HG02981 (cell line): ENCODE results near the gene TET3.

Experiments used
- ATAC-seq: cut with Tn5 transposase; IDR thresholded peaks from one replicate; pipeline ENCODE4 v1.9.1; 2021; ENCODE audit warnings: mild to moderate bottlenecking, moderate library complexity; ENCODE audit not compliant: unreplicated experiment

Gene TET3

DNA sequence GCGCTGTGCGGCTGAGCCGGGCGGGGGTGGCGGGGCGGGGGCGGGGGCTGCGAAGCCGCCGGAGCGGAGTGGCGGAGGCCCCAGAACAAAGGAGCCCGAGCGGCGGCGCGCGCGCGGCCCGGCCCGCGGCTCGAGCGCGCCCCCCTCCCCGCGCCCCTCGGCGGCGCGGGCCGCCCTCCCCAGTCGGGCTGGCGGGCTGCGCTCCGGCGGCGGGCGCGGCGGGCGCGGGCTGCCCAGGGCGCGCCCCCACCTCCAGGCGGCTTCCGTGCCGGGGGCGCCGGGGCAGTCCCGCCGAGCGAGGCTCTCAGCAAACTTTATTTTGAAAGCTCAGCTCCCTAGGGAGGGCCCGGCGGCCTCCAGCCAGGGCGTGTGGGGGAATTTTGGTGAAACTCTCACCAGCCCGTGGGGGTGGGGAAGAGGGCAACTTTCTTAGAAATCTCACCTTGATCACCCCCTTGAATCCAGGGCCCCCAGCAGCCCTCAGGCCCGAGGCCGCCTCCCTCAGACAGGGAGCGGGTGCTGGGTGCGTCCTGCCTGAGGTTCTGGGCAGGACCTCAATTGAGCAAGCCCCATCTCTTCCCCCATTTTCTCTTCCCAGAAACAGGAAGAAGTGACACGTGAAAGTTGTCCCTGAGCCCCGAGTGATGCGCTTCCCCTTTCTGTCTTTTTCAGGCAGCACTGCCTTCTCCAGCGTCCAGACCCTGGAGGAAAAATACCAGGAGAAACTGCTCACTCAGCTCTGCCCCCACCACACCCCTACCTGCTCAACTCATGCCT lies 786 bp downstream of the TET3 start:
- ATAC-seq, result peak; percentile 34

DNA sequence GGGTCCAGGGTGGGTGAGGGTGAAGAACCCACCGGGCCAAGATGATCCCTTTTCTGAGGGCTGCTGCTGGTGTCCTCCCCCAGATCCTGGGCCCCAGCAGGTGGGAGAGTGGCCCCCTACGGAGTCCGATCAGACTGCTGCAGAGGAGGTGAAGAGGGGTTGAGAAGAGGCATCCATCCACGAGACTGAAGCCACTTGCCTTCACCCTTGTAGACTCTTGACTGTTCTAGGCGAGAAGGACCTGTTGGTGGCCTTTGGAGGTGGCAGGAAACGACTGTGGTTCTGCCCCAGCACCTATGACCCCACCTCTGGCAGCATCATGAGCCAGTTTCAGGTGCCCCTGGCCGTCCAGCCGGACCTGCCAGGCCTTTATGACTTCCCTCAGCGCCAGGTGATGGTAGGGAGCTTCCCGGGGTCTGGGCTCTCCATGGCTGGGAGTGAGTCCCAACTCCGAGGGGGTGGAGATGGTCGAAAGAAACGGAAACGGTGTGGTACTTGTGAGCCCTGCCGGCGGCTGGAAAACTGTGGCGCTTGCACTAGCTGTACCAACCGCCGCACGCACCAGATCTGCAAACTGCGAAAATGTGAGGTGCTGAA lies 1.5 kb downstream of the TET3 start:
- ATAC-seq, result no peak

DNA sequence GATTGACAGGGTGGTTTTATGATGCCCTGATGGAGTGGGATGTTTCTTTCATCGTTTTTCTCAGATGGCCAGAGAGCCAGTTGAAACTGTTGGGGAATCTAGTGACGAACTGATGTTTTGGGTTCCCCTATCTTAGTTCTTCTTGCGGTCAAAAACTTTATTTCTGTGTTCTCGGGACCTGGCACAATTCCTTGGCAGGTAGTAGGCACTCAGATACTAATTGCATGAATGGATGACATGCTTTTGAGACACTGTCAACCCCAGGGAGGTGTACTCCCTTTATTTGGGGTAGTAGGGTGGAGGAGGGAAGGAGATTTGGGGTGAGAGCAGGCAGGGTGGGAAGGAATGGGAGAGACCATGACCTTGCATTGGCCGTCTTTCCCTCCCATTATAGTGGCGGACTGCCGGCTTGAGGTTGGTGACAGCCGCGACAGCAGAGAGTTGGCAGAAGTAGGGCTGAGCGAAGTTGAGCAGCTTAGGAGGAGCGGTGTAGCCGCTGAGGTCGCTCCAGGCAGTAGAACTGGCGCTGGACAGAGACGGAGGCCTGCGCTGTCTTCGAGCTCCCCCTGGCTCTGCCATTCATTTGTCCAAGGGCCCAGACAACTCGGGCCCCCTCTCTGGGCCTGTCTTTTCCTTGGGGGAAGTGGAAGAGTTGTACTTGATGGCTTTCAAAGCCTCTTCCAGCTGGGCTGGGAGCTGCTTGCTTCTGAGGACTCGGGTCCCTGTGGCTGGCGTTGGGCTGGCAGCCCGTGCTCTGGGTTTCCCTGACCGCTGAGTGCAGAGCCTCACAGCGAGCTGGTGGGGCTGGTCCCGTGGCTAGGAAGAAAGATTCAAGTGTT lies 2.6 kb downstream of the TET3 start:
- ATAC-seq, result no peak

DNA sequence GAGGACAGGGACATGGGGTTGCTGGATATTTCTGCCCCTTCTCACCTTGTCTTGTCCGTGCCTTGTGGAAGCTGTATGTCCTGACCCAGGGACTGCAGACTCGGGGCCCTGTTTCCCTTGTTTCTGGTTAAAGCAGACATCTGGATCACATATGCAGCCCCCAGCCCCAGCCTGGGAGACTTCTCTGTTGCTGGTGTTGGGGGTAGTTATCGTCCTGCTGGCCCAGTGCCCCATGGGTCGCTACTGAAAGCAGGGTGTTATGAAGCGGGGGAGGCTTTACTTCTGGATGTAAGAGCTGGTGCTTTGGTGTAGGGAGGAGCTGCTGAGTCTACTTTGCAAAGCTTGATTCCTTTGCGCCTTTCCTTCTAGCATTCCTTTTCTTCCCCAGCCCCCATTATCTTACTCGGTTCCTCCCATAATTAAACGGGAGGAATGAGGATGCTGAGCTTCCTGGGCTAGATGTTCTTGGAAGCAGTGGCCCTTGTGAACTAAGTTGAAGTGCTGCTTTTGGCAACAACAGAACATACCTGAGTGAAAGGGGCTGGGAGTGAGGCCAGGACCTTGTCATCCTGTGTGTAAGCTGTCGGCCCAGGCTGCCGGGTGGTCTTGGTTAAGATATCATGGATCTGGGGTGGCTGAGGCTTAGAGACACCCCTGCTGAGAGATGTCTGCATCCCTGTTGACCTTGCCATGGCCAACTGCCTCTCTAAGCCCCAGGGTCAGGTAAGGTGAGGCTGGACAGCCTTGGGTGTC lies 3.4 kb downstream of the TET3 start:
- ATAC-seq, result no peak

DNA sequence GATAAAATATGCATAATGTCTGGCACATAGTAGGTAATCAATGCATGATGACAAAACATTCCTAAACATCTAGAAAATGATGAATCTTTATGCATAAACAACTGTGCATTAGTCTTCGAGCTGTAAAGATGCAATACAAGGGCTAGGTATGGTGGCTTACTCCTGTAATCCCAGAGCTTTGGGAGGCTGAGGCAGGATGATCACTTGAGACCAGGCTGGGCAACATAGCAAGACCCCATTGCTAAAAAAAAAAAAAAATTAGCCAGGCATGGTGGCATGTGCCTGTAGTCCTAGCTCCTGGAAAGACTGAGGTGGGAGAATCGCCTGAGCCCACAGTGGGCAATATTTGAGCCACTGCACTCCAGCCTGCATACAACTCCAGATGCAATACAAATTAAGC lies 5.3 kb downstream of the TET3 start:
- ATAC-seq, result no peak

DNA sequence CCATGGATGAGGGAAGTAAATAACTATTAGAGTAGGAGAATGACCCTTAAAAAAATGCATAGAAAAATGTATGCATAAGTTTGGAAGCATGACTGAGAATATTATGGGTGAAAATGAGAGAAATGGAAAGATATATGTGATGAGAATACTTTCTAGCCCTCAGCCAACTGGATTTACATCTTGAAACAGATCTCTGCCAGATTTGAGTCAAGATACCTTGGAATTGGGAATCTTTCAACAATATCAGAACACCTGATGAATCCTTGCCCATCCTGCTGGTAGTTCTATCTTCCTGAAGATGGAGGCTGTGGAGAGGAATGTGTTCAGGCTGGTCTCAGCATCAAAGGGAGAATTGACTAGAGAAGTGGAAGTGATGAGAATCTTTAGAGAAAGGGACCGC lies 5.8 kb downstream of the TET3 start:
- ATAC-seq, result no peak

DNA sequence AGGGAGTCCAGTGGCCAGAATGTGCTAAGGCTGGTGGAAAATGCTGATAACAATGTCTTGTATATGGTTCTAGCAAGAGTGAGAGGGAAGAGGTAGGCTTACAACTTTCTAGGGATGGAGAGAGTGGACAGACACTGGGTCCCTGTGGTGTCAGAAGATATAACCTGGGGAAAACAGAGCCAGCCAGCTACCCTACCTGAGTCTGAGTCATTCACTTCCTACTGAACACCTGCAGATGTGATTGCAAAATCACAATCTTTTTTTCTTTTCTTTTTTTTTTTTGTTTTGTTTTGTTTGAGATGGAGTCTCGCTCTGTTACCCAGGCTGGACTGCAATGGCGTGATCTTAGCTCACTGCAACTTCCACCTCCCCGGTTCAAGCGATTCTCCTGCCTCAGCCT lies 7.3 kb downstream of the TET3 start:
- ATAC-seq, result no peak

DNA sequence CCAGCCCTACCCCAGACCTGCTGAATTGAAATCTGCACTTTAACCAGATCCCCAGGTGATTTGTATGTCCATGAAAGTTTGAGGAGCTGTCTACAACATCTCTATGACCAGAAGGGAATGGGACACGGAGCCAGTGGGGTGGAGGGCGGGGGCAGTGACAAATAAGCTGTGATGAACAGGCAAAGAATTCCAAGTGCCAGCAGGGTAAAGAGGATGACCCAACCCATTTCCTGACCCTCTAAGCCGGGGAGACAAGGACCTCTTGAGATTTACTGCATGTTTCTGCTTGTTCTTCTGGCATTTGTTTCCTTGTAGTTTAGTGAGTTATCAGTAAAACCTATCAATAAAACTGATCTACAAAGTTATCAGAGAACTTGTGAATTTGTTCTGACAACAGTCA lies 8.7 kb downstream of the TET3 start:
- ATAC-seq, result no peak

DNA sequence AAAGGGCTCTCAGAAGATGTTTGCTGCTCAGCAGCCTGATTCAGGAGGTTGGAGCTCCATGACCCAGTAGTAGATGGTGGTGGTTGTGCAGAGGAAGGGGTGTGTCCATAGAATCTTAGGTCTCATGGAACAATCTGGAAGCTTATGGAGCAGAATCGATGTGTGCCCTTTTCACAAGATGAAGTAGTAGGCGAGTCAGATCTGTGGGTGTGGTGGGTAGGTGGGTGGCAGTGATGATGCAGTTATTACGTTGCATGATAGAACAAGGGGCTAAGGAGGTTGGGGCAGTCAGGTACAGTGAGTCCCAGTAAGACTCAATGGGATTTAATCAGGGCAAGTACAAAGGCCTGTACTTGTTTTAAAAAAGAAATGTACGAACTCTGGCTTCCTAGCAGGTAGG lies 9.1 kb downstream of the TET3 start:
- no peak for ATAC-seq

DNA sequence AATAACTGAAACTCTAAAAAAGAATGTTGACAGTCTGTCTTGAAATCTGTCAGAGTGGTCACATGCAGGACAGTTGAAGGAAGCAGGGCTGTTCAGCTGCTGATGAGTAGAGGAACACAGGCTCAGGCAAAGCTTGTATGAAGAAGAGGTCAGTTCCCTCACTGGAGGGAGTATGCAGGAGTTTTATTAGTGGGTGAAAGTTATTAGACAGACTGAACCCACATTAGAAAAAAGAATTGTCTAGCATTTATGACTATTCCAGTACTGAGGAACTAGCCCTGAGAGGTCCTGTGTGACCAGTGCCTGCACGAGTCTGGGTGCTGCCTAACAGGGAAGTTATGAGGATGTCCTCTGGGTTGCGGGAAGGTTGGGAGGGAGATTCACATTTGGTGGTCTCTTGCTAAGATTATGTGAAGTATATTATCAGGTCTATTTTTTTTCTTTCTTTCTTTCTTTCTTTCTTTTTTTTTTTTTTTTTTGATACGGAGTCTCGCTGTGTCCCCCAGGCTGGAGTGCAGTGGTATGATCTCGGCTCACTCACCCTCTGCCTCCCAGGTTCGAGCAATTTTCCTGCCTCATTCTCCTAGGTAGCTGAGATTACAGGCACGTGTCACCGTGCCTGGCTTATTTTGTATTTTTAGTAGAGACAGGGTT lies 9.6 kb downstream of the TET3 start:
- ATAC-seq, result no peak

DNA sequence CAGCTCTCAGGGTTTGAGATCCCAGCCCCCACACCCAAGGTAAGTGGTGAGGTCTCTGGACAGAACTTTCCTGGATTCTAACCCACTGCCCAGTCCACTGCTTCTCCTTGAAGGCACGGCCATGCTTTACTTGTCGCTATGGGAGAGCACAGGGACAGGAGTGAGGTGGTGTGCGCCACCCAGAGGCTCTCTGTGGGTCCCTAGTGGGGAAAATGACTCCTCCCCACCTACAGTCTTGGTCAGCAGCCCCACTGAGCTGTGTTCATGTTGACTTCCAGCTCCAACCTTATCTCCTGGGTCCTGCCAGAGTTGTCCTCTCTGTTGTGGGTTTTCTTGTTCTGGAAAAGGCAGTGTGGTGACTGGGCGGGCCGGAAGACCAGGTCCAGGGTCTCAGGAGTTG lies 11.1 kb downstream of the TET3 start:
- no peak for ATAC-seq

DNA sequence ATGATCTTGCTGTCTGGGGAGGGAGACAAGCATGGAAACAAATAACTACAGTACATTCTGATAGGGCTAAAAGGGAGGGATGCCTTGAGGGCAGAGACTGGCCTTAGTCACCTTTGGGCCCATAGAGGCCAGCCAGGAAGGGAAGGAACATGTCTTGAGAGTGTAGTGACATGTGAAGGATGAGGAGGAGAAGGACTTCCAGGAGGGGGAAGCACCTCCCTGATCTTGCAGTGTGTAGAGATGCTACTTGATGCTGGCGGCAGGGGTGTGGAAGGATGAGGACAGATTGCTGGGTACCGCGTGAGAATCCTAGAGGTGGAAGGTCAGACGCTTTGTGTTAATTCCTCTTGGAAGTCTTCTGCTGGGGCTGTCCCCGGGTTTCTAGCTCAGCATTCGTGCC lies 13.1 kb downstream of the TET3 start:
- no peak for ATAC-seq

DNA sequence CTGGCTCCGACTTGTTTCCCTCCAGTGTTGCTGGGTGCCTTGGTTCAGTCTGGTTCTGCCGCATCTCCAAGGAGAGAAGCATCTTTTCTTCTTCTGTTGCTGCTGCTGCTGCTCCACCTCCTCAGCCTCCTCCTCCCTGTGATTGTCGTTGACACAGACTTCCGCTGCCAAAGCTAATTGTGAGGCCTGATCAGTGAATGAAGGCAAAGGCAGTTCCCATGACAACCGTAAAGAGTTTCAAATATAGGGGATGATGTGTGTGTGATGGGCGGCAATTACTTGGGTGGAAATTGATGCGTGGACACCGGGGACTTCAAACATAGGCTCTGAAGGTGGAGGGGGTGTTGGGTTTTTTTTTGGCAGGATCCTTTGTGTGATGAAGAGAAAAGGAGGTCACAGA lies 13.7 kb downstream of the TET3 start:
- ATAC-seq, result no peak

DNA sequence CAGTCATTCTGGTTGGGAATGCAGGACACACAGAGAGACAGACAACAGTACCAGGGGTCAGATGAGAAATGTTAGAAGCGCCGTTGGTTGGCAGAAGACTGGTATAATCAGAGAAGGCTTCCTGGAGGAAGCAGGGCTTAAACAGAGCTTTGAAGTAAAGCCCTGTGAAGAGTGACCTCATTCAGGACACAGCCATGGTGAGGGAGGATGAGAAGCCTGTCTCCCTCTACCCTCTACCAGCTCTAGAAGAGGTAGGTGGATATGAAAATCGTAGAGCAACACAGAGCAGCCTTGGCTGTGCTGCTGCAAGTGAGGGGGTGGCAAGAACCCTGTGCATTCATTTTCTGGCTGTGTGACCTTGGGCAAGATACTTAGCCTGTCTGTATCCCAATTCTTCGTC lies 14.2 kb downstream of the TET3 start:
- ATAC-seq, result no peak

DNA sequence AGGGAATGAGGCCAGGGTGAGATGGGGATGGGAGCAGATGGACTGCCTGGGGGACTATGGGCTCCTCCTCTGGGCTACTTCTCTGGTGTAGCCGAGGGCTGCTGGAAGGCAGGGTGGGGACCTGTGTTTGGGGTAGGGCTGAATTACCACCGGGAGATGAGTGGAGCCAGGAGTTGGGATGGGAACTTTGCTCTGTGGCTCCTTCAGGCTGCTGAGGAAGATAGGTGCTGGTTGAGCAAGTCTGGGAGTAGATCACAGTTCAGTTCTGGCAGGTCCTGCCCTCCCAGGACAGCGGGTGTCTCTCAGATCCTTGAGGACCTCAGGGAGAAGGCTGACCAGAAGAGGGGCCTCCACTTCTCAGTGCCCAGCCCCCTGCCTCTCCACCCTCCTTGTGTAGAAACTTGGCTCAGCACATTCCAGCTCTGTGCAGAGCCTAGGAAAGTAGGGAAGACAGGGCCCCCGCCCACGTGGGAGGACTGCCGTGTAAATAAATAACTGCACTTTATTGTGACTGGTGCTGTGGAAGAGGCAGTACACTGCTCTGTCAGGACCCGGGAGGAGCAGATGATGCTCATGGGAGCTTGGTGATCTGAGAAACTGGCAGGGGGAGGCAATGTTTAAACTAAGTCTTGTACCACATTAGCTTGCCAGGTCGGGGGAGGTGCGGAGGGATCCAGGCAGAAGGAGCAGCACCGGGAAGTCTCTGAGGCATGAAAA lies 15.3 kb downstream of the TET3 start:
- ATAC-seq, result no peak

DNA sequence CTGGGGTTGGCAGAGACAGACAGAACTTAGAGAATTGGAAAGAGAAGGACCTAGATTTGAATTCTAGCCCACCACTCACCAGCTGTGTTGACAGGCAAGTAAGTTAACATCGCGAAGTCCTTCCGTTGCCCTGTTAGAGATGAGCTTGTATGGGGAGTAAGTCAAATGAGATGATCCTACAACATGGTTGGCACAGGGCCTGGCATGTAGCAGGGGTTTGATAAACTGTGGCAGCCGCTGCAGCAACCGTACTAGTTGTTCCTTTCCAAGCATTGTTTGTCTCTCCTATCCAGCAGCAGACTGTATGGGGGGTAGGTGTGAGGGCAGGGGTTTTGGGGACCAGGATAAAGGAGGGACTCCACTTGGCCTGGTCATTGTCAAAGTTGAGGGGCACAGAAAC lies 16.0 kb downstream of the TET3 start:
- no peak for ATAC-seq

DNA sequence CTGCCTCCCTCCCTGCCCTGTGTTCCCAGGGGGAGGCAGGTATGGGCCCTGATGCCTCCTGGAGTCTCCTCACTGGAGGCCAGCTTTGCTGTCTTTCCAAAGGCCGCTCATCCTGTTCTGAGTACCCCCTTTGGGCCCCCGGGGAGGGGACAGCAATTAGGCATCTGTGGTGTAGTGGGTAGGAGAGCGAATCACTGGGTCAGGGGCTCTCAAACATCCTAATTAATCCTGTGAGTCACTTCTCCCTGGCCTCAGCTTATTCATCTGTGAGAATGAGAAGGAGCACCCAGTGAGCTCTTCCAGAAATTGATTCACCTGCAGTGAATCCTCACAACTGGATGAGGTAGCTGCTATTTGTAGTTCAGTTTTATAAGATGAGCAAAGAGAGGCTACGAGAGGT lies 16.4 kb downstream of the TET3 start:
- no peak for ATAC-seq

DNA sequence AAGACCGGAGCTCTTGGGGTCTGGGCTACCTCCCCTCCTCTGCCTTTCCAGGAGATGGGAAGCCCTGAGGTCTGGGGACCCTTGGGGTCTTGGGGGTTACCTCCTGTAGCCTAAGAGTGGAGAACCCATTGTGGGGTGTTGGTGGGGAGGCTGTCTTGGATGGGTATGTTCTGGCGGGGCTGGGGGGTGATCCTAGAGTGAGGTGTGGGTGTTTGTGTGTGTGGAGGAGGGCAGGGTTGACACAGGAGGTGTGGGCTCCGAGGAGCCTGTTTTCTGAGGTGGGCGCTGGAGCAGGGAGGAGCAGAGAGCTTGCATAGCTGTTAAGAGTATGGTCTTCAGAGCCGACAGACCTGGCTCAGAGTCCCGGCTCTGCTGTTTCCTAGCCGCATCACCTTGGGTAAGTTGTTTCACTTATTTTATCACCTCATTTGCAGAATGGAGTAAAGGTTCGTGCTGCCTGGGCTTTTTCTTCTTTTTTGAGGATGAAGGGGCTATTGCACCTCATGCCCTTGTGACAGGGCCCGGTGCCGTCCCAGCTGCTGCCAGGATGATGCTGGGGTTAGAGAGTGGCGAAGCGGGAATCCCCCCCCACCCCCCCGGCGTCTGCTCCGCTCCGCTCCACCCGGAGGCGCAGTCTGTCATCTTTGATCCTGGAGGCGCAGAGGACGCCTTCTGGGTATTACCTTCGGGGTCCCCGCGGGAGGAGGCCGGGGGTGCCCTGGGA lies 17.2 kb downstream of the TET3 start:
- ATAC-seq, result peak; percentile 41
